Mucosa of rectum (tissue), 2 donors: ENCODE results near the gene CERS4.
"Not testable (repeated sequence)": the region's sequence is repeated elsewhere in the genome, so short reads cannot be mapped to it uniquely, and the experiment has no call there.

Source experiments
- H3K27ac ChIP-seq, 2 donors: one replicate each; pipeline ENCODE4 v1.7.0; 2013; ENCODE audit warnings: inconsistent platforms in 2 of 2, low read depth in 2 of 2, low read length in 2 of 2
- H3K27me3 ChIP-seq, 2 donors: one replicate each; pipeline ENCODE4 v1.7.0; 2013; ENCODE audit warnings: low read length in 2 of 2; ENCODE audit not compliant: control insufficient read depth in 2 of 2, insufficient read depth in 2 of 2
- H3K36me3 ChIP-seq, 2 donors: one replicate each; pipeline ENCODE4 v1.7.0; 2013; ENCODE audit warnings: low read length in 2 of 2; ENCODE audit not compliant: control insufficient read depth in 2 of 2, insufficient read depth in 2 of 2
- H3K4me1 ChIP-seq, 2 donors: one replicate each; pipeline ENCODE4 v1.7.0; 2013; ENCODE audit warnings: low read length in 2 of 2, mild to moderate bottlenecking in 1 of 2; ENCODE audit not compliant: control insufficient read depth in 2 of 2, insufficient read depth in 2 of 2
- H3K4me3 ChIP-seq, 2 donors: one replicate each; pipeline ENCODE4 v1.7.0; 2013; ENCODE audit warnings: low read length in 2 of 2
- H3K9ac ChIP-seq, 2 donors: one replicate each; pipeline ENCODE4 v1.7.0; 2013; ENCODE audit warnings: low read length in 2 of 2, low read depth in 1 of 2, mild to moderate bottlenecking in 1 of 2
- H3K9me3 ChIP-seq, 2 donors: one replicate each; pipeline ENCODE4 v1.7.0; 2013; ENCODE audit warnings: low read length in 2 of 2; ENCODE audit not compliant: control insufficient read depth in 2 of 2
- donor health status: healthy.
- donor health status: Normal muscosa, but diverticular disease.

CERS4 gene

DNA sequence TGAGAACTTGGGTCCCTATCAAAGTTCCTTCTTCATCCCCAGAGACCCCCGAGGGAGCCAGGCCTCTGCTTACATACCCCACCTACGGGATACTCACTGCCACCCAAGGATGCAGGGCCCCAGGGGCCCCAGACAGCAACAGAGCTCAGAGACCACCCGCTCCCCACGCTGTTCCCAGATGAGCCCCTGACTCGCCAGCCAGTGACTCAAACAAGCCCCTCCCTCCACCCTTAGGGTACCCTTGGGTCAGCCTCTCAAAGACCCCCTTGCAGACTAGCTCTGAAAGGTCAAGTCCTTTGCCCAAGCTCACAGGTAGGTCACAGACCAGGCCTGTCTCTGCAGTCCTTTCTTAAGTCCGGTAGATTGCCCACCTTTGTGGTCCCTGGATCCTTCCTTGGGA, 53.3 kb downstream of the CERS4 start:
- no peaks in the 10 kb centered on the region for H3K9me3 ChIP-seq
- no peaks in the 10 kb centered on the region for H3K4me1 ChIP-seq
- H3K27ac ChIP-seq, result no peak overlapping the region
- no peak overlapping the region for H3K4me3 ChIP-seq
- H3K36me3 ChIP-seq, result no peaks in the 10 kb centered on the region
- H3K9ac ChIP-seq, result no peak overlapping the region
- H3K27me3 ChIP-seq, result no peaks in the 10 kb centered on the region

DNA sequence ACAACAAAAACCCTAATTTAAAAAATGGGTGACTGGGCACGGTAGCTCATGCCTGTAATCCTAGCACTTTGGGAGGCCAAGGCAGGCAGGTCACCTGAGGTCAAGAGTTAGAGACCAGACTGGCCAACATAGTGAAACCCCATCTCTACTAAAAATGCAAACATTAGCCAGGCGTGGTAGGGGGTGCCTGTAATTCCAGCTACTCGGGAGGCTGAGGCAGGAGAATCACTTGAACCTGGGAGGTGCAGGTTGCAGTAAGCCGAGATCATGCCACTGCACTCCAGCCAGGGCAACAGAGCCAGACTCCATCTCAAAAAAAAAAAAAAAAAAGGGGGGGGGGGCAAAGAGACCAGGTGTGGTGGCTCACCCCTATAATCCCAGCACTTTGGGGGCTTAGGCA, 55.1 kb downstream of the CERS4 start:
- not testable (repeated sequence) for H3K36me3 ChIP-seq, H3K9me3 ChIP-seq, H3K9ac ChIP-seq, H3K4me1 ChIP-seq, H3K27me3 ChIP-seq, H3K27ac ChIP-seq, H3K4me3 ChIP-seq

DNA sequence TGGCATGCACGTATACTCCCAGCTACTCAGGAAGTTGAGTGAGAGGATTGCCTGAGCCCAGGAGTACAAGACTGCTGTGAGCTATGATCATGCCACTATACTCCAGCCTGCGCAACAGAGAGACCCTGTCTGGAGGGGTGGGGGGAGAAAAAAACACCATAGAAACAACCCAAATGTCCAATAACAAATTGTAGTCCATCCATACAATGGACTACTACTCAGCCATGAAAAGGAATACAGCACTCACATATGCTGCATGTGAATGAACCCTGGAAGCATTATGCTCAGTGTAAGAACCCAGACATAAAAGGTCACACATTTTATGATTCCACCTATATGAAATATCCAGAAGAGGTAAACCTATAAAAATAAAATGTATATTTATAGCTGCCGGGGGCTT, 56.7 kb downstream of the CERS4 start:
- Histone ChIP-seq H3K9ac (no peak overlapping the region), H3K4me1 (peaks cover 0 to 5% of the 10 kb centered on the region in 2 donors), H3K4me3 (no peak overlapping the region), H3K9me3 (no peaks in the 10 kb centered on the region), H3K36me3 (no peaks in the 10 kb centered on the region), H3K27ac (no peak overlapping the region), H3K27me3 (no peaks in the 10 kb centered on the region)

DNA sequence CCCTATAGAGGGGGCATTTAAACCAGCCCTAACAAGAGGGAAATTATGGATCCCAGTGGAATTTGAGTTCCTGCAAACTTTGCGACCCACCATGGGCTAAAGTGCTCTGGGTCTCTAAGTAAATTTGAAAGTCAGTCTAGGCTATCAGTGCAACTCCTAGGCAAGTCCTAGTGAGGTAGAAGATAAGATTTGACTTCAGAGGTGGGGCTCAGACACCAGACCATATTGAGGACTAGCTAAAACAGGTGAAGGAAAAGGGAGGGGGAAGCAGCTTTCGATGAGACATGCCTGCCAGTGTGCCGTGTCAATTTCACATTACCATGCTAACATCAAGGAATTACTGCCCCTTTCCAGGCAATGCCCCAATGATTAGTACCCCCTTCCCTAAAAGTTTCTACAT, 60.6 kb downstream of the CERS4 start:
- H3K27me3 ChIP-seq, result no peaks in the 10 kb centered on the region
- H3K9ac ChIP-seq, result no peak overlapping the region
- H3K27ac ChIP-seq, result peak overlapping the region in 1 of 2 donors; percentile 58

GRCh38 chr19:8276508-8276907, 67.3 kb downstream of the CERS4 start:
- H3K27ac ChIP-seq, H3K9ac ChIP-seq, H3K4me3 ChIP-seq, H3K4me1 ChIP-seq, H3K9me3 ChIP-seq, H3K27me3 ChIP-seq, H3K36me3 ChIP-seq: not testable (repeated sequence)

More for the DNA sequence above, 60.6 kb downstream of the CERS4 start:
- peaks cover 0 to 5% of the 10 kb centered on the region in 2 donors for H3K4me1 ChIP-seq
- no peaks in the 10 kb centered on the region for H3K9me3 ChIP-seq
- no peaks in the 10 kb centered on the region for H3K36me3 ChIP-seq
- no peak overlapping the region for H3K4me3 ChIP-seq

GRCh38 chr19:8291337-8291736, 82.2 kb downstream of the CERS4 start:
- not testable (repeated sequence) for H3K9ac ChIP-seq, H3K4me3 ChIP-seq, H3K36me3 ChIP-seq, H3K9me3 ChIP-seq, H3K27ac ChIP-seq, H3K27me3 ChIP-seq, H3K4me1 ChIP-seq

- Histone ChIP-seq H3K36me3 (no peaks in the 10 kb centered on the region), H3K27me3 (no peaks in the 10 kb centered on the region), H3K9me3 (no peaks in the 10 kb centered on the region), H3K4me3 (no peak overlapping the region), H3K9ac (no peak overlapping the region), H3K27ac (no peak overlapping the region), H3K4me1 (peaks cover 14% of the 10 kb centered on the region in 2 donors)
Observed at GRCh38 chr19:8302357-8302691, 93.2 kb downstream of the CERS4 start.

DNA sequence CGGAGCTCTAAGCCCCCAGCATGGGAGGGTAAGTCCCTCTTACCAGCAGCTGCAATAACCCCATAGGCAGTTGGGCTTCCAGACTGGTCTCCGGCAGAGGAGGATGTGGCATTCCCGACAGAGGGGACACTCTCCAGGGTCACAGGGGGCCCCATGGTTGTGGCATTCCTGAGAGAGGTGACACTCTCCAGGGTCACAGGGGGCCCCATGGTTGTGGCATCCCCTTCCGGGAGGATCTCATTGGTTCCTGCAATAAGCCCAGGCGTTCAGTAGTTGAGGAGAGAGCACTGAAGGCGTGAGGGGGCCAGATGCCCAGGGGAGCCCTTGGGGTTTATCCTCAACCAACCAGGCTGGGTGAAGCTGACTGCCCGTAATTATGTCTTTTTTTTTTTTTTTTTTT, 93.6 kb downstream of the CERS4 start:
- Histone ChIP-seq H3K9me3 (no peaks in the 10 kb centered on the region), H3K4me3 (no peak overlapping the region), H3K36me3 (no peaks in the 10 kb centered on the region), H3K27me3 (no peaks in the 10 kb centered on the region), H3K4me1 (peaks cover 18% of the 10 kb centered on the region in 2 donors), H3K9ac (no peak overlapping the region), H3K27ac (no peak overlapping the region)

DNA sequence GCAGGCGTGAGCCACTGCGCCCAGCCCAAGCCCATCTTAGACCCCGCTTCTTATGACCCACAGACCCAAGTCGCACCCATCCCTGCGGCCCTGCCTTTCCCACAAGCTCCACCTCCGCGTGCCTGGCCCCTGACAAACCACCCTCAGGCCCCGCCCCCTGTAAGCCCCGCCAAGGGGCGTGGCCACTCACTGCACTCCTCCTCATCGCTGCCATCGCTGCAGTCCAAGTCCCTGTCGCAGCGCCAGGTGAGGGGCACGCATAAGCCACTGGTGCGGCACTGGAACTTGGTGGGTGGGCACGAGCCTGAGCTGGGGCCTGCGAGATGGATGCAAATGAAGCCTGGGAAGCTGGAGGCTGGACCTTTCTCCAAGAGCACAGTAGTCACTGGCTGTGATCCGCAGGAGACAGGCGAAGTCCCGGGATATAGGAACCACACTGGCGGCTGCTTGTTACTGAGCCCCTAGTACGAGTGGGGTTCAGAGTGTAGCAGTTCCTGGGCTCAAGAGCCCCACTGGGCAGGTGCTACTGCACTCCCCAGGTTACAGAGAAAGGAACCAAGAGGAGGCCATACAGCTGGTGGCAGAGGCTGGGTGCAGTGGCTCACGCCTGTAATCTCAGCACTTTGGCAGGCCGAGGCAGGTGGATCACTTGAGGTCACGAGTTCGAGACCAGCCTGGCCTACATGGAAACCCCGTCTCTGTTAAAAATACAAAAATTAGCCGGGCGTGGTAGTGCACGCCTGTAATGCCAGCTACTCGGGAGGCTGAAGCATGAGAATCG, 95.9 kb downstream of the CERS4 start:
- Histone ChIP-seq H3K9ac (no peak overlapping the region), H3K9me3 (no peaks in the 10 kb centered on the region), H3K27ac (no peak overlapping the region), H3K36me3 (peaks cover 5 to 6% of the 10 kb centered on the region in 2 donors), H3K4me1 (peaks cover 29 to 30% of the 10 kb centered on the region in 2 donors), H3K4me3 (no peak overlapping the region), H3K27me3 (no peaks in the 10 kb centered on the region)

DNA sequence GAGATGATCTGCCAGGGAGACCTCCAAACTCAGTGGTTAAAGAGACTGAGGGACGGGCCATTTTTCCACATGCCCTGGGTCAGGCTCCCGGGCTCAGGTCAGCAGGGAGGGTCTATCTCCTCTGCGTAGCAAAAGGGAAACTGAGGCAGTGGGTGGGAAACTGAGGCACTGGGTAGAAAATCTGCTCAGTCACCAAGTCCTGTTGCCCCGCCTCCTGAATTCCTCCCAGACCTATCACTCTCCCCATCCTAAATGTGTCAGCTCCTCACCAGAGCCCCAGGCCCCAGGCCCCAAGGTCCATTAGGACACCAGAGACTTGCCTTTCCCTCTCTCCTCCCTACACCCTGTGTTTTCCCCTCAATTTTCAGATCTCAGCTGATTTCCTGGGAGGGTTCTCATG, 96.6 kb downstream of the CERS4 start:
- no peaks in the 10 kb centered on the region for H3K9me3 ChIP-seq
- H3K9ac ChIP-seq, result peak overlapping the region; percentile 1 to 44
- H3K4me1 ChIP-seq, result peaks cover 29 to 30% of the 10 kb centered on the region in 2 donors
- peaks cover 5 to 12% of the 10 kb centered on the region in 2 donors for H3K36me3 ChIP-seq
- peak overlapping the region; percentile 26 to 79 for H3K4me3 ChIP-seq
- peak overlapping the region; percentile 56 to 61 for H3K27ac ChIP-seq
- H3K27me3 ChIP-seq, result no peaks in the 10 kb centered on the region
